MG63 (cell line): ENCODE data around the gene MYL12B. TPM values are rescaled to one million over a fixed set of nuclear protein-coding genes. Genes with fewer than 3 reads are reported as not detected.

ENCODE experiments used
- DNase-seq: peaks from one replicate; pipeline ENCODE4 v3.0.0-alpha.2; 2020
- H3K27me3 ChIP-seq: fragments of 250-450 bp; sonication (Bioruptor Pico); 2 replicates; pipeline ENCODE4 v1.5.1; 2020; ENCODE audit warnings: mild to moderate bottlenecking, moderate library complexity
- H3K36me3 ChIP-seq: fragments of 250-450 bp; sonication (Bioruptor Pico); 2 replicates; pipeline ENCODE4 v1.5.1; 2020; ENCODE audit warnings: mild to moderate bottlenecking, moderate library complexity
- H3K4me3 ChIP-seq: fragments of 250-450 bp; sonication (Bioruptor Pico); 2 replicates; pipeline ENCODE4 v1.5.1; 2020; ENCODE audit warnings: mild to moderate bottlenecking, moderate library complexity
- H3K9me3 ChIP-seq: fragments of 250-450 bp; sonication (Bioruptor Pico); 2 replicates; pipeline ENCODE4 v1.5.1; 2020; ENCODE audit warnings: mild to moderate bottlenecking, moderate library complexity
- total RNA-seq: library from RNA; depleted of rRNA; stranded (reverse); fragments of >200 nt; shearing (Covaris generic); gene quantifications from 2 replicates; pipeline ENCODE4 v1.2.3, GENCODE V29; 2014; ENCODE audit warnings: low replicate concordance

MYL12B gene
- total RNA-seq, 1 experiment from 2014 or later, result 396 TPM

- H3K36me3 ChIP-seq, result no peaks in the 10 kb centered on the region
- DNase-seq, result peak; percentile 16
Observed at GRCh38 chr18:3230401-3231334, 31.3 kb upstream of the MYL12B start.

GRCh38 chr18:3233004-3233403 lies 28.9 kb upstream of the MYL12B start:
- DNase-seq, result no peak
- H3K9me3 ChIP-seq, result no peaks in the 10 kb centered on the region
- H3K4me3 ChIP-seq, result no peak overlapping the region
- no peaks in the 10 kb centered on the region for H3K36me3 ChIP-seq
- H3K27me3 ChIP-seq, result no peaks in the 10 kb centered on the region

More at GRCh38 chr18:3230401-3231334, 31.3 kb upstream of the MYL12B start:
- no peaks in the 10 kb centered on the region for H3K9me3 ChIP-seq
- no peak overlapping the region for H3K4me3 ChIP-seq
- H3K27me3 ChIP-seq, result no peaks in the 10 kb centered on the region

- Histone ChIP-seq H3K4me3 (no peak overlapping the region), H3K9me3 (no peaks in the 10 kb centered on the region), H3K36me3 (no peaks in the 10 kb centered on the region), H3K27me3 (no peaks in the 10 kb centered on the region)
- no peak for DNase-seq
Observed at GRCh38 chr18:3233433-3234168, 28.3 kb upstream of the MYL12B start.

- Histone ChIP-seq H3K9me3 (no peaks in the 10 kb centered on the region), H3K4me3 (no peak overlapping the region), H3K36me3 (no peaks in the 10 kb centered on the region), H3K27me3 (no peaks in the 10 kb centered on the region)
- no peak for DNase-seq
Observed at GRCh38 chr18:3234457-3234856, 27.5 kb upstream of the MYL12B start.

GRCh38 chr18:3235846-3236245 lies 26.1 kb upstream of the MYL12B start:
- no peaks in the 10 kb centered on the region for H3K27me3 ChIP-seq
- no peaks in the 10 kb centered on the region; the same call in 1 of the 2 replicates for H3K36me3 ChIP-seq
- no peak overlapping the region for H3K4me3 ChIP-seq
- no peak for DNase-seq
- no peaks in the 10 kb centered on the region for H3K9me3 ChIP-seq

- Histone ChIP-seq H3K9me3 (no peaks in the 10 kb centered on the region), H3K27me3 (no peaks in the 10 kb centered on the region), H3K36me3 (no peaks in the 10 kb centered on the region; the same call in 1 of the 2 replicates), H3K4me3 (no peak overlapping the region)
- no peak for DNase-seq
Observed at GRCh38 chr18:3236470-3236869, 25.5 kb upstream of the MYL12B start.

- H3K9me3 ChIP-seq, result no peaks in the 10 kb centered on the region
- H3K36me3 ChIP-seq, result no peaks in the 10 kb centered on the region; the same call in 1 of the 2 replicates
- DNase-seq, result no peak
- no peaks in the 10 kb centered on the region for H3K27me3 ChIP-seq
- no peak overlapping the region for H3K4me3 ChIP-seq
Observed at GRCh38 chr18:3238742-3239141, 23.2 kb upstream of the MYL12B start.

GRCh38 chr18:3245185-3245564 lies 16.8 kb upstream of the MYL12B start:
- peaks cover 24% of the 10 kb centered on the region for H3K36me3 ChIP-seq
- H3K27me3 ChIP-seq, result no peaks in the 10 kb centered on the region
- H3K4me3 ChIP-seq, result peak overlapping the region; percentile 100
- DNase-seq, result no peak
- no peaks in the 10 kb centered on the region for H3K9me3 ChIP-seq

GRCh38 chr18:3245853-3246634 lies 15.9 kb upstream of the MYL12B start:
- peak; percentile 82 for DNase-seq
- Histone ChIP-seq H3K27me3 (no peaks in the 10 kb centered on the region), H3K36me3 (peaks cover 32% of the 10 kb centered on the region), H3K9me3 (no peaks in the 10 kb centered on the region), H3K4me3 (peak overlapping the region; percentile 100)

- no peak for DNase-seq
- no peaks in the 10 kb centered on the region for H3K27me3 ChIP-seq
- peaks cover 39% of the 10 kb centered on the region for H3K36me3 ChIP-seq
- no peaks in the 10 kb centered on the region for H3K9me3 ChIP-seq
- peak overlapping the region; percentile 100 for H3K4me3 ChIP-seq
Observed at GRCh38 chr18:3246635-3247239, 15.2 kb upstream of the MYL12B start.

GRCh38 chr18:3247240-3248061 lies 14.5 kb upstream of the MYL12B start, which contains the start of gene MYL12A:
Gene MYL12A (plus strand): TSS chr18:3247801. CDS start chr18:3253248, 5,447 bp downstream.
- no peaks in the 10 kb centered on the region for H3K9me3 ChIP-seq
- H3K4me3 ChIP-seq, result peak within 1 kb of the TSS; percentile 100
- DNase-seq, result peak; percentile 98
- peaks cover 45% of the 10 kb centered on the region for H3K36me3 ChIP-seq
- no peaks in the 10 kb centered on the region for H3K27me3 ChIP-seq

- Histone ChIP-seq H3K9me3 (no peaks in the 10 kb centered on the region), H3K4me3 (peak overlapping the region; percentile 100), H3K36me3 (peaks cover 52% of the 10 kb centered on the region), H3K27me3 (no peaks in the 10 kb centered on the region)
- DNase-seq, result peak; percentile 36
Observed at GRCh38 chr18:3248062-3248657, 13.8 kb upstream of the MYL12B start.

- H3K4me3 ChIP-seq, result peak overlapping the region; percentile 100
- no peaks in the 10 kb centered on the region for H3K27me3 ChIP-seq
- H3K36me3 ChIP-seq, result peaks cover 59% of the 10 kb centered on the region
- H3K9me3 ChIP-seq, result no peaks in the 10 kb centered on the region
- DNase-seq, result no peak
Observed at GRCh38 chr18:3248658-3249359, 13.1 kb upstream of the MYL12B start.

GRCh38 chr18:3250237-3251107 lies 11.5 kb upstream of the MYL12B start:
- no peaks in the 10 kb centered on the region for H3K27me3 ChIP-seq
- H3K4me3 ChIP-seq, result peak overlapping the region; percentile 9; the same call in 1 of the 2 replicates
- no peaks in the 10 kb centered on the region for H3K9me3 ChIP-seq
- DNase-seq, result no peak
- H3K36me3 ChIP-seq, result peaks cover 76% of the 10 kb centered on the region
